Endothelial cell of umbilical vein (primary cell): ENCODE results near the gene TAPBP. TPM values are rescaled to one million over a fixed set of nuclear protein-coding genes. Genes with fewer than 3 reads are reported as not detected.

ENCODE experiments used
- BruUV-seq: library from RNA; stranded (reverse); fragments of 400-500 nt; replicated peaks from 2 replicates; lab custom pipeline; 2021; lab: Mats Ljungman, UMichigan
- CTCF ChIA-PET: fragments of 300-600, 350-600 bp; sonication (Branson Sonifier 250); formaldehyde crosslinking; loops from one replicate; lab custom pipeline; 2021; ENCODE audit warnings: antibody characterized with exemption, inconsistent platforms; lab: Charles Lee
- POLR2A ChIA-PET: fragments of 300-600, 350-600 bp; sonication (Branson Sonifier 250); formaldehyde crosslinking; loops from one replicate; lab custom pipeline; 2021; ENCODE audit warnings: antibody characterized with exemption, inconsistent platforms; lab: Charles Lee
- DNase-seq: peaks from one replicate; pipeline ENCODE4 v3.0.0-alpha.2; 2011; ENCODE audit warnings: low read depth, low spot score
- FAIRE-seq: peaks from 2 replicates; lab custom pipeline; 2011; peaks lifted over from hg19 to GRCh38; lab: Jason Lieb, UNC
- H2AFZ ChIP-seq: 2 replicates; pipeline ENCODE4 v1.6.0; 2012; ENCODE audit warnings: low read depth, low read length, control low read depth, inconsistent platforms
- H3K27ac ChIP-seq: 2 replicates; pipeline ENCODE4 v1.5.1; 2011; ENCODE audit warnings: low read depth, mild to moderate bottlenecking, control low read depth, low read length, moderate library complexity; ENCODE audit not compliant: insufficient read depth
- H3K27me3 ChIP-seq, 2 experiments: 2 replicates each; pipeline versions ENCODE4 v1.6.0 to v1.6.1; 2011; ENCODE audit warnings: low read length in 2 of 2, mixed read lengths in 1 of 2; ENCODE audit not compliant: control insufficient read depth in 2 of 2, insufficient read depth in 2 of 2
- H3K36me3 ChIP-seq, 2 experiments: 2 replicates in 1 of 2; 3 replicates in 1 of 2; pipeline ENCODE4 v1.5.1; 2011; ENCODE audit warnings: low read length in 2 of 2, mild to moderate bottlenecking in 1 of 2, moderate library complexity in 1 of 2; ENCODE audit not compliant: control insufficient read depth in 2 of 2, insufficient read depth in 2 of 2; ENCODE audit errors: extremely low read depth in 1 of 2
- H3K4me1 ChIP-seq: 3 replicates; pipeline ENCODE4 v1.5.1; 2011; ENCODE audit warnings: mild to moderate bottlenecking, low read length; ENCODE audit not compliant: control insufficient read depth, insufficient read depth; ENCODE audit errors: extremely low read depth
- H3K4me2 ChIP-seq: 2 replicates; pipeline ENCODE4 v1.6.1; 2011; ENCODE audit warnings: low read length, control low read depth, mixed read lengths; ENCODE audit not compliant: insufficient read depth
- H3K4me3 ChIP-seq, 3 experiments: fragments of 200-600 bp in 1 of 3; sonication (generic), shearing (Covaris generic) in 1 of 3; replicated peaks in 1 of 3; 2 replicates each; pipeline ENCODE4 v1.5.1; 2011 to 2016; ENCODE audit warnings: control low read depth in 3 of 3, low read length in 3 of 3, mild to moderate bottlenecking in 2 of 3, inconsistent platforms in 1 of 3, low read depth in 1 of 3, moderate library complexity in 1 of 3; ENCODE audit not compliant: insufficient read depth in 1 of 3
- H3K79me2 ChIP-seq: 2 replicates; pipeline ENCODE4 v1.6.0; 2012; ENCODE audit warnings: low read length, inconsistent platforms; ENCODE audit not compliant: control insufficient read depth, insufficient read depth
- H3K9ac ChIP-seq: replicated peaks from 2 replicates; pipeline ENCODE3; 2011; ENCODE audit warnings: low read length, control low read depth; ENCODE audit not compliant: insufficient read depth; ENCODE audit errors: extremely low read depth
- H3K9me1 ChIP-seq: replicated peaks from 3 replicates; pipeline ENCODE4 v1.6.0; 2011; ENCODE audit warnings: mild to moderate bottlenecking, low read length; ENCODE audit not compliant: control insufficient read depth, insufficient read depth; ENCODE audit errors: extremely low read depth
- H3K9me3 ChIP-seq: replicated peaks from 2 replicates; pipeline ENCODE4 v1.5.1; 2012; ENCODE audit warnings: low read length, inconsistent platforms; ENCODE audit not compliant: control insufficient read depth, insufficient read depth
- H4K20me1 ChIP-seq: replicated peaks from 2 replicates; pipeline ENCODE3; 2011; ENCODE audit warnings: mild to moderate bottlenecking, low read length; ENCODE audit not compliant: control insufficient read depth, insufficient read depth; ENCODE audit errors: extremely low read depth
- JUN ChIP-seq: IDR thresholded peaks from 2 replicates; pipeline ENCODE4 v1.6.1; 2011; ENCODE audit warnings: borderline replicate concordance, low read depth; ENCODE audit not compliant: insufficient read length, insufficient read depth
- MYC ChIP-seq: IDR thresholded peaks from one replicate; pipeline ENCODE4 v1.6.1; 2011; ENCODE audit warnings: mild to moderate bottlenecking, low read depth, low read length
- POLR2A ChIP-seq: IDR thresholded peaks from 2 replicates; pipeline ENCODE4 v1.6.1; 2012; ENCODE audit warnings: low read depth, mild to moderate bottlenecking, control low read depth, low read length
- POLR2AphosphoS5 ChIP-seq: IDR thresholded peaks from 2 replicates; pipeline ENCODE4 v1.6.1; 2012; ENCODE audit warnings: low read depth, mild to moderate bottlenecking, control low read depth, low read length, moderate library complexity; ENCODE audit not compliant: insufficient read depth
- dilution Hi-C: fragments of 300-500 bp; cut with MboI; formaldehyde crosslinking; loops from one replicate; pipeline ENCODE4 v1.15.0; 2019; ENCODE audit warnings: low sequenced_read_pairs; ENCODE audit not compliant: extremely low pct_ligation_motif_present
- intact Hi-C: fragments of 100-400 bp; cut with micrococcal nuclease; formaldehyde crosslinking; loops from one replicate; pipeline ENCODE4 v1.10.0; 2022
- polyA plus RNA-seq, 4 experiments: library from polyadenylated mRNA; depleted of rRNA in 3 of 4; stranded (reverse) in 3 of 4; unstranded in 1 of 4; fragments of >200 nt; gene quantifications; 2 replicates each; pipeline versions ENCODE4 v1.2.1 to v1.2.3, GENCODE V29; 2011 to 2012; ENCODE audit warnings: missing spikeins in 1 of 4
- total RNA-seq: library from RNA; stranded (reverse); gene quantifications from 2 replicates; pipeline ENCODE4 v1.2.3, GENCODE V29; 2021
- TF ChIP-seq, protein P1 (sequence below), 2 donors: IDR thresholded peaks; 1 replicate in 1 of 2; 2 replicates in 1 of 2; pipeline ENCODE4 v1.5.1; 2011; ENCODE audit warnings: low read length in 2 of 2, mild to moderate bottlenecking in 2 of 2, moderate library complexity in 2 of 2, control low read depth in 1 of 2, inconsistent platforms in 1 of 2, low read depth in 1 of 2; ENCODE audit not compliant: insufficient read depth in 1 of 2; ENCODE audit errors: extremely low read depth in 1 of 2
- TF ChIP-seq, protein P2 (sequence below): IDR thresholded peaks from 2 replicates; pipeline ENCODE4 v1.6.1; 2011; ENCODE audit not compliant: insufficient read depth, insufficient read length

TAPBP gene
- total and polyA plus RNA-seq, 2 donors (not counting 3 experiments of a cell fraction or from before 2014, with no cell fraction given) = 69.6 to 98.0 TPM

DNA sequence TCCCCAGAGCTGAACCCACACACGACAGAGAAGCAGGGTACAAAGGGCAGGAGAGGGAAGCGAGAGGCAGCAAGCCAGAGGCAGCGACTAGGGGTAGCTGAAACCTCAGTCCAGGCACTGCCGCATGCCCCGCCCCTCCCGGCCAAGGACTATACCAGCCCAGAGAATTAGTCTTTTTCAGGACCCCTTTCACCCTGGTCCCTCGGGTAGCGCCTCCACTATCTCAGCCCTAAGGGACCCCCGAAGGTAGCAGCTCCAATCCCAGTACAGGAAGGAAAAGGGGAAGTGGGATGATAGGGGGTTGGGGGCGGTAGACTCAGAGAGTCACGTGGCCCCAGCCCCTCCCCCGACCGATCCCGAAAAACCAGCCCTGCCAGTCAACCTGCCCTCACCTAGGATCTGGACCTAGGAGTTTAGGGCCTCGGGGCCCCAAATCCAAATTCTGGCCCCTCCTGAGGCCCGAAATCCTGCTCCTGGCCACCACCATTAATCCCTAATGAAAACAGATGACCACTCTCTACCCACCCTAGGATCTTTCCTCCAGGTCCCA, 16.4 kb downstream of the TAPBP start:
- ChIA-PET CTCF (interaction anchor here (2.0 to 3.3 kb wide), 2 partner anchors 8 to 20 kb away, joined by 6 to 39 read pairs; partner anchors contain the start of genes B3GALT4, PFDN6 and WDR46), POLR2A (interaction anchor here (0.6 to 1.6 kb wide), 3 partner anchors 8 to 20 kb away, joined by 4 to 9 read pairs (median 5); partner anchors contain the start of genes B3GALT4, WDR46 and ZBTB22)
- Histone ChIP-seq H2AFZ (peak overlapping the region; percentile 11), H3K9me3 (no peaks in the 10 kb centered on the region), H3K79me2 (peaks cover 16% of the 10 kb centered on the region), H4K20me1 (no peaks in the 10 kb centered on the region), H3K27me3 (no peaks in the 10 kb centered on the region), H3K9me1 (no peaks in the 10 kb centered on the region), H3K4me3 (peak overlapping the region; percentile 46 to 82 (median 50)), H3K27ac (peak overlapping the region; percentile 51), H3K9ac (peak overlapping the region; percentile 53), H3K4me2 (peak overlapping the region; percentile 71), H3K36me3 (peaks cover 2 to 22% of the 10 kb centered on the region in 2 experiments), H3K4me1 (peaks cover 13% of the 10 kb centered on the region)
- dilution Hi-C loops (no loop called here), intact Hi-C loops (no loop called here)
- BruUV-seq = no TSS peak
- DNase-seq = peak; percentile 23
- no peak for TF ChIP-seq POLR2A
- no peak for TF ChIP-seq POLR2AphosphoS5
- TF ChIP-seq, protein P1, sequence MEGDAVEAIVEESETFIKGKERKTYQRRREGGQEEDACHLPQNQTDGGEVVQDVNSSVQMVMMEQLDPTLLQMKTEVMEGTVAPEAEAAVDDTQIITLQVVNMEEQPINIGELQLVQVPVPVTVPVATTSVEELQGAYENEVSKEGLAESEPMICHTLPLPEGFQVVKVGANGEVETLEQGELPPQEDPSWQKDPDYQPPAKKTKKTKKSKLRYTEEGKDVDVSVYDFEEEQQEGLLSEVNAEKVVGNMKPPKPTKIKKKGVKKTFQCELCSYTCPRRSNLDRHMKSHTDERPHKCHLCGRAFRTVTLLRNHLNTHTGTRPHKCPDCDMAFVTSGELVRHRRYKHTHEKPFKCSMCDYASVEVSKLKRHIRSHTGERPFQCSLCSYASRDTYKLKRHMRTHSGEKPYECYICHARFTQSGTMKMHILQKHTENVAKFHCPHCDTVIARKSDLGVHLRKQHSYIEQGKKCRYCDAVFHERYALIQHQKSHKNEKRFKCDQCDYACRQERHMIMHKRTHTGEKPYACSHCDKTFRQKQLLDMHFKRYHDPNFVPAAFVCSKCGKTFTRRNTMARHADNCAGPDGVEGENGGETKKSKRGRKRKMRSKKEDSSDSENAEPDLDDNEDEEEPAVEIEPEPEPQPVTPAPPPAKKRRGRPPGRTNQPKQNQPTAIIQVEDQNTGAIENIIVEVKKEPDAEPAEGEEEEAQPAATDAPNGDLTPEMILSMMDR (IDR thresholded peaks at IDR 0.05; ENCODE audit: extremely low read depth in 1 of 2, insufficient read depth in 1 of 2, low read depth in 1 of 2, low read length in 2 of 2) = no peak
- no peak for TF ChIP-seq JUN
- TF ChIP-seq, protein P2, sequence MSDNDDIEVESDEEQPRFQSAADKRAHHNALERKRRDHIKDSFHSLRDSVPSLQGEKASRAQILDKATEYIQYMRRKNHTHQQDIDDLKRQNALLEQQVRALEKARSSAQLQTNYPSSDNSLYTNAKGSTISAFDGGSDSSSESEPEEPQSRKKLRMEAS = peak; percentile 20
- no peak for TF ChIP-seq MYC
- FAIRE-seq = peak; percentile 77
